ENCODE data around the gene SPATC1L. TPM values are rescaled to one million over a fixed set of nuclear protein-coding genes. Genes with fewer than 3 reads are reported as not detected.

SPATC1L gene
- total RNA-seq, 1 donor from 2014 or later = 12.3 TPM

GRCh38 chr21:46215436-46216131 is 31.3 kb upstream of the SPATC1L start:
- DNase-seq (ENCODE audit: low spot score) = no peak

- DNase-seq (ENCODE audit: low spot score) = no peak
Observed at GRCh38 chr21:46214478-46215340, 30.4 kb upstream of the SPATC1L start.

GRCh38 chr21:46213620-46214286 is 29.5 kb upstream of the SPATC1L start:
- DNase-seq (ENCODE audit: low spot score) = no peak

GRCh38 chr21:46212721-46213484 is 28.6 kb upstream of the SPATC1L start:
- DNase-seq (ENCODE audit: low spot score) = no peak

GRCh38 chr21:46211786-46212720 is 27.8 kb upstream of the SPATC1L start:
- DNase-seq (ENCODE audit: low spot score) = no peak

GRCh38 chr21:46211376-46211775 is 27.1 kb upstream of the SPATC1L start:
- no peak for DNase-seq (ENCODE audit: low spot score)

- no peak for DNase-seq (ENCODE audit: low spot score)
Observed at GRCh38 chr21:46210378-46211136, 26.3 kb upstream of the SPATC1L start.

- no peak for DNase-seq (ENCODE audit: low spot score)
Observed at GRCh38 chr21:46208761-46209721, 24.8 kb upstream of the SPATC1L start.

GRCh38 chr21:46207920-46208591 is 23.8 kb upstream of the SPATC1L start:
- DNase-seq (ENCODE audit: low spot score) = no peak

- DNase-seq (ENCODE audit: low spot score) = no peak
Observed at GRCh38 chr21:46207006-46207919, 23.0 kb upstream of the SPATC1L start.

- no peak for DNase-seq (ENCODE audit: low spot score)
Observed at GRCh38 chr21:46206163-46207005, 22.1 kb upstream of the SPATC1L start.

GRCh38 chr21:46205766-46206162 is 21.5 kb upstream of the SPATC1L start:
- no peak for DNase-seq (ENCODE audit: low spot score)

GRCh38 chr21:46205166-46205565 is 20.9 kb upstream of the SPATC1L start:
- DNase-seq (ENCODE audit: low spot score) = no peak

GRCh38 chr21:46203203-46203600 is 18.9 kb upstream of the SPATC1L start:
- no peak for DNase-seq (ENCODE audit: low spot score)

GRCh38 chr21:46202592-46203202 is 18.4 kb upstream of the SPATC1L start:
- DNase-seq (ENCODE audit: low spot score) = no peak

All from ureter (tissue), 1 donor.